ENCODE results near the gene ATP2B2. TPM values are rescaled to one million over a fixed set of nuclear protein-coding genes. Genes with fewer than 3 reads are reported as not detected.

ATP2B2 gene
- total and polyA plus RNA-seq, 7 donors = 0.08 to 6.5 (median 0.77) TPM

DNA sequence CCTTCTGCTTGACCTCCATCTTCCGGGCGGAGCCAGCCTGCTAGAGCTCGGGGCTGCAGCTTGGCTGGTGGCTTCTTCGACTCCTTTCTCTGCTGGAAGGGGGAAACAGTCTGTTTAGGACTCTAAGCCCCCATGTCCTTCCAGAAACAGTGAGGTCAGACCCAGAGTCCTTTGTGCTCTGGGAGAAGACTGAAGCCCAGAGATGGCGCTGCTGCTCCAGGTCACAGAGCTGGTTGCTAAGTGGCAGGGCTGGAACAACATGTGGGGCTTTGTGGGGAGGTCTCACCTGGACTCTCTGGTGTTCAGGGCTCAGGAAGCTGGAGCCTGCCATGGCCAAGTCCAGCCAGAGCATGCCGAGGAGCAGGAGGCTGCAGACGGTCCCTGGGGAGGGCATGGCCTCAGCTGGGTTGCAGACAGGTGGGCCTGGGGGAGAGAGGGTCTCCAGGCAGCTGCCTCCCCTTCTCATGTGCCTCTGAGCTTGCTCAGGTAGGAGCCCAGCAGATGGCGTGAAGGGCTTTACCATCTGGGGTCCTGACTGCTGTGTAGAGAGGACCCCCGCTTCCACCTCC lies 215.5 kb downstream of the ATP2B2 start:
- intact Hi-C loops (cut with DNase I) = no loop called here
- Histone ChIP-seq H3K4me1 (no peaks in the 10 kb centered on the region), H3K36me3 (ENCODE audit: insufficient read depth in 1 of 2, low read depth in 1 of 2) (peaks cover 0 to 92% of the 10 kb centered on the region in 2 donors), H3K27ac (no peak overlapping the region), H3K27me3 (ENCODE audit: insufficient read depth in 3 of 3, low read length in 2 of 3) (no peaks in the 10 kb centered on the region), H3K9me3 (no peaks in the 10 kb centered on the region), H3K4me3 (no peak overlapping the region)
- 83 to 88% (median 86%) methylated on average over 9 of the region's 9 CpGs for WGBS, 3 donors
- ATAC-seq = no peak
- DNase-seq = no peak
- TF ChIP-seq, protein P1, sequence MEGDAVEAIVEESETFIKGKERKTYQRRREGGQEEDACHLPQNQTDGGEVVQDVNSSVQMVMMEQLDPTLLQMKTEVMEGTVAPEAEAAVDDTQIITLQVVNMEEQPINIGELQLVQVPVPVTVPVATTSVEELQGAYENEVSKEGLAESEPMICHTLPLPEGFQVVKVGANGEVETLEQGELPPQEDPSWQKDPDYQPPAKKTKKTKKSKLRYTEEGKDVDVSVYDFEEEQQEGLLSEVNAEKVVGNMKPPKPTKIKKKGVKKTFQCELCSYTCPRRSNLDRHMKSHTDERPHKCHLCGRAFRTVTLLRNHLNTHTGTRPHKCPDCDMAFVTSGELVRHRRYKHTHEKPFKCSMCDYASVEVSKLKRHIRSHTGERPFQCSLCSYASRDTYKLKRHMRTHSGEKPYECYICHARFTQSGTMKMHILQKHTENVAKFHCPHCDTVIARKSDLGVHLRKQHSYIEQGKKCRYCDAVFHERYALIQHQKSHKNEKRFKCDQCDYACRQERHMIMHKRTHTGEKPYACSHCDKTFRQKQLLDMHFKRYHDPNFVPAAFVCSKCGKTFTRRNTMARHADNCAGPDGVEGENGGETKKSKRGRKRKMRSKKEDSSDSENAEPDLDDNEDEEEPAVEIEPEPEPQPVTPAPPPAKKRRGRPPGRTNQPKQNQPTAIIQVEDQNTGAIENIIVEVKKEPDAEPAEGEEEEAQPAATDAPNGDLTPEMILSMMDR (IDR thresholded peaks at IDR 0.05) = no peak

DNA sequence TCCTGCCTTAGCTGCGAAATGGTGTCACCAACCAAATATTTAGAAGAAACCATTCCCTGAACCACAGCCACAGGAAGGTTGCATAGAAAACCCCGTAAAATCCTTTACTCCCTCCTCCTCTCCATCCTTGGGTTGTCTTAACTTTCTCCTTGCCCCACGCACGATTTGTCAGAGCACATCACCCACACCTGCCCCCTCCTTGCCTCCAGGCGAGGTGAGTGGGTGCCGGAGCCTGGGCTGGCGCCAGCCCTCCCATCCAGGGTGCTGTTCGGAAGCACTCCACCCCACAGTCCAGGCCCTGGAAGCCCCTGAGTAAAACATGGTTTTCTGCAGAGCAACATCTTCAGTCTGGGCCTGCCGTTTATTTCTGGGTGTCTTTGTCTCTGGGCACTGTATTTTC lies 216.3 kb downstream of the ATP2B2 start:
- Histone ChIP-seq H3K27me3 (ENCODE audit: insufficient read depth in 3 of 3, low read length in 2 of 3) (no peaks in the 10 kb centered on the region), H3K36me3 (ENCODE audit: insufficient read depth in 1 of 2, low read depth in 1 of 2) (peaks cover 0 to 91% of the 10 kb centered on the region in 2 donors), H3K27ac (no peak overlapping the region), H3K4me1 (no peaks in the 10 kb centered on the region), H3K9me3 (no peaks in the 10 kb centered on the region), H3K4me3 (no peak overlapping the region)
- TF ChIP-seq, protein P1 (IDR thresholded peaks at IDR 0.05) = no peak
- no peak for ATAC-seq
- intact Hi-C loops (cut with DNase I) = no loop called here
- DNase-seq = no peak
- 86 to 89% (median 87%) methylated on average over 9 of the region's 9 CpGs for WGBS, 3 donors

DNA sequence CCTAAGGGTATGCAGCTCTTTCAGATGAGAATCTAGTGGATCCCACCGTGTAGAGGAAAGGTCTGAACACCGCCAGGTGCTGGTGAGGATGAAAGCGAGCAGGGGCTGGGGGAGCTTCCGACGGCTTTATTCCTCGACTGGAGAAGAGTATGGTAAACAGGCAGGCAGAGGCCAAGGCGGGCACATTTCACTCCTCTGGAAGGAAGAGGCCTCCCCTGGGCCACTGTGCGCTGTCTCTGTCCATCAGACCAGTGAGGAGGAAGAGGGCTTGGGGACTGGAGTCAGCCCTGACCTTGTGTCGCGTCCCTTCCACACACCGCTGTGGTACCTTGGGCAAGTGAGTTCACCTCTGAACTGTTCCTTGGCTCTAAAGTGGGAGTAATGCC lies 216.8 kb downstream of the ATP2B2 start:
- WGBS, 3 donors = 87 to 97% (median 93%) methylated on average over 10 to 11 of the region's 11 CpGs
- Histone ChIP-seq H3K9me3 (no peaks in the 10 kb centered on the region), H3K27me3 (ENCODE audit: insufficient read depth in 3 of 3, low read length in 2 of 3) (no peaks in the 10 kb centered on the region), H3K27ac (no peak overlapping the region), H3K4me3 (no peak overlapping the region), H3K36me3 (ENCODE audit: insufficient read depth in 1 of 2, low read depth in 1 of 2) (peaks cover 0 to 91% of the 10 kb centered on the region in 2 donors), H3K4me1 (no peaks in the 10 kb centered on the region)
- intact Hi-C loops (cut with DNase I) = no loop called here
- ATAC-seq (no peak), DNase-seq (no peak)
- TF ChIP-seq, protein P1 (IDR thresholded peaks at IDR 0.05) = no peak

DNA sequence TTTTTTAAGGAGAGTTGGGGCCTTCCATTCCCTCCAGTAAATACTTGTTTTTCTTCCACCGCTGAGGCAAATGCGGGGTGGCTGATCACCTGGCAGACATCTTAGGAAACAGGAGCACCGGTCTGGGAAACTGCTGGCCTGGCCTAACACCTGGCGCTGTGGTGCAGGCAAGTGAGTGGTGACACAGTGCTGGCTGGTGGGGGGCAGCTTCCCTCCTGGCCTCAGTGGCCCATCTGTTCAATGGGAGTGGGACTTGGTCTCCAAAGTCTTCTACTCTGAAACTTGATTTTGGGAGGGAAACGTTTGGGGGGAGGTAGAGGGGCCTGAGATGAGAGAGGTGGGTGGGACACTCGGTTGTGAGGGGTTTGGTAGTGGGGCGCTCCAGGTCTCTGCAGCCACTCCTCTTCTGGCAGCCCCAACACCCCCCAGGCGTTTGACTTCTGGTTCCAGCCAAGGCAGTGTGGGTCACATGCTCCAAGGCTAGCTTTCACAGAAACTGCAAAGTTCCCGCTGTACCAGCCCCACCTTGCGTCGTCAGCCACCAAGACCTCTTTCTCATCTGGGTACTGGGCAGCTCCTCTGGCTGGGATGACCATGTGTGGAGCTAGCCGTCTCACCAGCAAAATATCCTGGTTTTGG lies 217.3 kb downstream of the ATP2B2 start:
- Histone ChIP-seq H3K4me3 (no peak overlapping the region), H3K27ac (no peak overlapping the region), H3K9me3 (no peaks in the 10 kb centered on the region), H3K27me3 (ENCODE audit: insufficient read depth in 3 of 3, low read length in 2 of 3) (no peaks in the 10 kb centered on the region), H3K4me1 (no peaks in the 10 kb centered on the region), H3K36me3 (ENCODE audit: insufficient read depth in 1 of 2, low read depth in 1 of 2) (peaks cover 0 to 92% of the 10 kb centered on the region in 2 donors)
- 88 to 94% (median 91%) methylated on average over 12 of the region's 12 CpGs for WGBS, 3 donors
- intact Hi-C loops (cut with DNase I) = no loop called here
- TF ChIP-seq, protein P1 (IDR thresholded peaks at IDR 0.05) = no peak
- no peak for ATAC-seq
- DNase-seq = no peak

Data from psoas muscle (tissue), 8 donors.